ENCODE data around the gene CNR2.

The CNR2 gene

GRCh38 chr1:23843644-23844043, 69.5 kb downstream of the CNR2 start:
- Histone ChIP-seq H3K36me3 (ENCODE audit: control insufficient read depth in 2 of 2, insufficient read depth in 1 of 2, low read length in 2 of 2) (peaks cover 9 to 37% of the 10 kb centered on the region in 2 experiments; a peak in 2 of 3 replicates), H3K27ac (ENCODE audit: extremely low read depth, low read depth, low read length) (no peak overlapping the region), H3K4me1 (ENCODE audit: control insufficient read depth, insufficient read depth, low read length) (no peaks in the 10 kb centered on the region), H3K9me3 (ENCODE audit: control insufficient read depth, insufficient read depth, low read depth, low read length) (no peaks in the 10 kb centered on the region), H3K4me3 (ENCODE audit: low read depth, low read length) (no peak overlapping the region)
- ChIA-PET CTCF (interaction anchor here (0.6 to 3.0 kb wide), 5 partner anchors 27 to 73 kb away, joined by 3 to 17 read pairs (median 4); no protein-coding TSS in a partner anchor), POLR2A (interaction anchor here (0.6 to 1.5 kb wide), 2 partner anchors 18 to 65 kb away, joined by 3 to 4 read pairs; partner anchors contain the start of gene HMGCL)
- TF ChIP-seq MZF1 (tag by site-specific recombination; IDR thresholded peaks at IDR 0.05; ENCODE audit: borderline replicate concordance) (no peak), ZNF211 (tag by site-specific recombination; IDR thresholded peaks at IDR 0.05; ENCODE audit: low read depth) (no peak), ZNF121 (tag by site-specific recombination; IDR thresholded peaks at IDR 0.05) (peak; percentile 68)

- no peaks in the 10 kb centered on the region for H3K4me1 ChIP-seq (ENCODE audit: control insufficient read depth, insufficient read depth, low read length)
- no peaks in the 10 kb centered on the region; a peak in 1 of 3 replicates for H3K36me3 ChIP-seq (ENCODE audit: control insufficient read depth in 2 of 2, insufficient read depth in 1 of 2, low read length in 2 of 2)
- H3K4me3 ChIP-seq (ENCODE audit: low read depth, low read length) = peak overlapping the region; percentile 21
- H3K9me3 ChIP-seq (ENCODE audit: control insufficient read depth, insufficient read depth, low read depth, low read length) = no peaks in the 10 kb centered on the region
- ChIA-PET POLR2A (interaction anchor here (0.7 kb wide), 2 partner anchors 17 to 47 kb away, joined by 5 to 6 read pairs; no protein-coding TSS in a partner anchor), CTCF (interaction anchor here (0.6 to 2.2 kb wide), 7 partner anchors 13 to 207 kb away, joined by 3 to 10 read pairs (median 3); partner anchors contain the start of gene HMGCL)
- no peak overlapping the region for H3K27ac ChIP-seq (ENCODE audit: extremely low read depth, low read depth, low read length)
- TF ChIP-seq, protein P1, sequence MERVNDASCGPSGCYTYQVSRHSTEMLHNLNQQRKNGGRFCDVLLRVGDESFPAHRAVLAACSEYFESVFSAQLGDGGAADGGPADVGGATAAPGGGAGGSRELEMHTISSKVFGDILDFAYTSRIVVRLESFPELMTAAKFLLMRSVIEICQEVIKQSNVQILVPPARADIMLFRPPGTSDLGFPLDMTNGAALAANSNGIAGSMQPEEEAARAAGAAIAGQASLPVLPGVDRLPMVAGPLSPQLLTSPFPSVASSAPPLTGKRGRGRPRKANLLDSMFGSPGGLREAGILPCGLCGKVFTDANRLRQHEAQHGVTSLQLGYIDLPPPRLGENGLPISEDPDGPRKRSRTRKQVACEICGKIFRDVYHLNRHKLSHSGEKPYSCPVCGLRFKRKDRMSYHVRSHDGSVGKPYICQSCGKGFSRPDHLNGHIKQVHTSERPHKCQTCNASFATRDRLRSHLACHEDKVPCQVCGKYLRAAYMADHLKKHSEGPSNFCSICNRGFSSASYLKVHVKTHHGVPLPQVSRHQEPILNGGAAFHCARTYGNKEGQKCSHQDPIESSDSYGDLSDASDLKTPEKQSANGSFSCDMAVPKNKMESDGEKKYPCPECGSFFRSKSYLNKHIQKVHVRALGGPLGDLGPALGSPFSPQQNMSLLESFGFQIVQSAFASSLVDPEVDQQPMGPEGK (tag by site-specific recombination; IDR thresholded peaks at IDR 0.05) = peak; percentile 55
- no peak for TF ChIP-seq MYNN (tag by site-specific recombination; IDR thresholded peaks at IDR 0.05; ENCODE audit: borderline replicate concordance)
- peak; percentile 23; the same call in 1 of the 2 replicates for TF ChIP-seq CTCF (tag by site-specific recombination; IDR thresholded peaks at IDR 0.05)
- no peak for TF ChIP-seq ZNF626 (tag by site-specific recombination; IDR thresholded peaks at IDR 0.05)
- TF ChIP-seq TRIM28 (IDR thresholded peaks at IDR 0.05; ENCODE audit: borderline replicate concordance, low read length) = no peak
- TF ChIP-seq KLF8 (tag by site-specific recombination; IDR thresholded peaks at IDR 0.05) = peak; percentile 47; the same call in 1 of the 2 replicates
- no peak for TF ChIP-seq ZBTB8A (tag by site-specific recombination; IDR thresholded peaks at IDR 0.05)
- TF ChIP-seq ZBTB1 (tag by site-specific recombination; IDR thresholded peaks at IDR 0.05) = no peak
- TF ChIP-seq GLI2 (tag by site-specific recombination; IDR thresholded peaks at IDR 0.05; ENCODE audit: borderline replicate concordance, low read depth) = no peak
- TF ChIP-seq, protein P2, sequence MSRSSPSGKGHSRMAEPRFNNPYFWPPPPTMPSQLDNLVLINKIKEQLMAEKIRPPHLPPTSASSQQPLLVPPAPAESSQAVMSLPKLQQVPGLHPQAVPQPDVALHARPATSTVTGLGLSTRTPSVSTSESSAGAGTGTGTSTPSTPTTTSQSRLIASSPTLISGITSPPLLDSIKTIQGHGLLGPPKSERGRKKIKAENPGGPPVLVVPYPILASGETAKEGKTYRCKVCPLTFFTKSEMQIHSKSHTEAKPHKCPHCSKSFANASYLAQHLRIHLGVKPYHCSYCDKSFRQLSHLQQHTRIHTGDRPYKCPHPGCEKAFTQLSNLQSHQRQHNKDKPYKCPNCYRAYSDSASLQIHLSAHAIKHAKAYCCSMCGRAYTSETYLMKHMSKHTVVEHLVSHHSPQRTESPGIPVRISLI (tag by site-specific recombination; IDR thresholded peaks at IDR 0.05) = no peak
- TF ChIP-seq GLIS2 (tag by site-specific recombination; IDR thresholded peaks at IDR 0.05) = peak; percentile 77
- peak; percentile 45; the same call in 1 of the 2 replicates for TF ChIP-seq KLF1 (tag by site-specific recombination; IDR thresholded peaks at IDR 0.05)
- TF ChIP-seq ZBTB26 (tag by site-specific recombination; optimal IDR thresholded peaks at IDR 0.05) = peak; percentile 6
- TF ChIP-seq, protein P3, sequence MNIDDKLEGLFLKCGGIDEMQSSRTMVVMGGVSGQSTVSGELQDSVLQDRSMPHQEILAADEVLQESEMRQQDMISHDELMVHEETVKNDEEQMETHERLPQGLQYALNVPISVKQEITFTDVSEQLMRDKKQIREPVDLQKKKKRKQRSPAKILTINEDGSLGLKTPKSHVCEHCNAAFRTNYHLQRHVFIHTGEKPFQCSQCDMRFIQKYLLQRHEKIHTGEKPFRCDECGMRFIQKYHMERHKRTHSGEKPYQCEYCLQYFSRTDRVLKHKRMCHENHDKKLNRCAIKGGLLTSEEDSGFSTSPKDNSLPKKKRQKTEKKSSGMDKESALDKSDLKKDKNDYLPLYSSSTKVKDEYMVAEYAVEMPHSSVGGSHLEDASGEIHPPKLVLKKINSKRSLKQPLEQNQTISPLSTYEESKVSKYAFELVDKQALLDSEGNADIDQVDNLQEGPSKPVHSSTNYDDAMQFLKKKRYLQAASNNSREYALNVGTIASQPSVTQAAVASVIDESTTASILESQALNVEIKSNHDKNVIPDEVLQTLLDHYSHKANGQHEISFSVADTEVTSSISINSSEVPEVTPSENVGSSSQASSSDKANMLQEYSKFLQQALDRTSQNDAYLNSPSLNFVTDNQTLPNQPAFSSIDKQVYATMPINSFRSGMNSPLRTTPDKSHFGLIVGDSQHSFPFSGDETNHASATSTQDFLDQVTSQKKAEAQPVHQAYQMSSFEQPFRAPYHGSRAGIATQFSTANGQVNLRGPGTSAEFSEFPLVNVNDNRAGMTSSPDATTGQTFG (tag by site-specific recombination; IDR thresholded peaks at IDR 0.05; ENCODE audit: borderline replicate concordance) = no peak
- TF ChIP-seq, protein P4, sequence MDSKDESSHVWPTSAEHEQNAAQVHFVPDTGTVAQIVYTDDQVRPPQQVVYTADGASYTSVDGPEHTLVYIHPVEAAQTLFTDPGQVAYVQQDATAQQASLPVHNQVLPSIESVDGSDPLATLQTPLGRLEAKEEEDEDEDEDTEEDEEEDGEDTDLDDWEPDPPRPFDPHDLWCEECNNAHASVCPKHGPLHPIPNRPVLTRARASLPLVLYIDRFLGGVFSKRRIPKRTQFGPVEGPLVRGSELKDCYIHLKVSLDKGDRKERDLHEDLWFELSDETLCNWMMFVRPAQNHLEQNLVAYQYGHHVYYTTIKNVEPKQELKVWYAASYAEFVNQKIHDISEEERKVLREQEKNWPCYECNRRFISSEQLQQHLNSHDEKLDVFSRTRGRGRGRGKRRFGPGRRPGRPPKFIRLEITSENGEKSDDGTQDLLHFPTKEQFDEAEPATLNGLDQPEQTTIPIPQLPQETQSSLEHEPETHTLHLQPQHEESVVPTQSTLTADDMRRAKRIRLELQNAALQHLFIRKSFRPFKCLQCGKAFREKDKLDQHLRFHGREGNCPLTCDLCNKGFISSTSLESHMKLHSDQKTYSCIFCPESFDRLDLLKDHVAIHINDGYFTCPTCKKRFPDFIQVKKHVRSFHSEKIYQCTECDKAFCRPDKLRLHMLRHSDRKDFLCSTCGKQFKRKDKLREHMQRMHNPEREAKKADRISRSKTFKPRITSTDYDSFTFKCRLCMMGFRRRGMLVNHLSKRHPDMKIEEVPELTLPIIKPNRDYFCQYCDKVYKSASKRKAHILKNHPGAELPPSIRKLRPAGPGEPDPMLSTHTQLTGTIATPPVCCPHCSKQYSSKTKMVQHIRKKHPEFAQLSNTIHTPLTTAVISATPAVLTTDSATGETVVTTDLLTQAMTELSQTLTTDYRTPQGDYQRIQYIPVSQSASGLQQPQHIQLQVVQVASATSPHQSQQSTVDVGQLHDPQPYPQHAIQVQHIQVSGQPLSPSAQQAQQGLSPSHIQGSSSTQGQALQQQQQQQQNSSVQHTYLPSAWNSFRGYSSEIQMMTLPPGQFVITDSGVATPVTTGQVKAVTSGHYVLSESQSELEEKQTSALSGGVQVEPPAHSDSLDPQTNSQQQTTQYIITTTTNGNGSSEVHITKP (tag by site-specific recombination; IDR thresholded peaks at IDR 0.05) = peak; percentile 45
Observed at GRCh38 chr1:23838401-23838866, 74.7 kb downstream of the CNR2 start.

Measured in HEK293 (cell line).